ENCODE results near the gene HIKESHI. TPM values are rescaled to one million over a fixed set of nuclear protein-coding genes. Genes with fewer than 3 reads are reported as not detected.
"Not testable (repeated sequence)": the region's sequence is repeated elsewhere in the genome, so short reads cannot be mapped to it uniquely, and the experiment has no call there.

Gene HIKESHI
- total RNA-seq, 2 experiments from 2014 or later: 6.3 to 6.6 TPM

DNA sequence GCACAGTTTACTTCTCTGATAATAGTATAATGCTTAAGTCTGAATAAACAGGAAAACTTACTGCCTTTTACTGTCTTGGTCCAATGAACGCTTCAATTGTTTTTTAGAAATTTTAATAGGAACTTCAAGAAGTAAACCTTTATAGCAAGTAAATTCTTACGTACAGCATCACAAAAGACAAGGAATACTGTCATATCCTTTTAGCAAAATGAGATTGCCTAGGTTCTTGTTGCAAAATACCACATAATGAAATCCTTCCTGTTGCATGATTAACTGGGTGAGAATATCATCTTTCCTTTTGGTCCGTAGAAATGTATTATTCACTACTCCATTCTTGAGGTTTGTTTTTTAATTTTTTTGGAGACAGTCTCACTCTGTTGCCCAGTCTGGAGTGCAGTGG lies 22.3 kb upstream of the HIKESHI start:
- intact Hi-C loops (cut with DNase I, micrococcal nuclease): no loop called here
- ChIA-PET POLR2A (no interaction called here), CTCF (no interaction called here)
- Mint-ChIP-seq H3K4me3 (no peak overlapping the region), H3K4me1 (ENCODE audit: low read depth) (peaks cover 11% of the 10 kb centered on the region), H3K9me3 (peaks cover 3% of the 10 kb centered on the region), H3K27ac (no peak overlapping the region), H3K27me3 (no peaks in the 10 kb centered on the region), H3K36me3 (ENCODE audit: low read depth) (peaks cover 77% of the 10 kb centered on the region)
- DNase-seq (no peak), ATAC-seq (ENCODE audit: poor library complexity) (no peak)
- H3K4me3 ChIP-seq (ENCODE audit: low read length): no peak overlapping the region
- no peaks in the 10 kb centered on the region for H3K9me3 ChIP-seq (ENCODE audit: control insufficient read depth in 1 of 2, insufficient read depth in 1 of 2, low read length in 2 of 2)
- TF ChIP-seq CTCF (IDR thresholded peaks at IDR 0.05): no peak
- H3K36me3 ChIP-seq (ENCODE audit: insufficient read depth, low read length): peaks cover 62% of the 10 kb centered on the region
- H3K27me3 ChIP-seq (ENCODE audit: control insufficient read depth in 1 of 2, insufficient read depth in 2 of 2, low read length in 2 of 2): no peaks in the 10 kb centered on the region
- H3K4me1 ChIP-seq (ENCODE audit: insufficient read depth, low read length): no peaks in the 10 kb centered on the region
- no peak overlapping the region for H3K27ac ChIP-seq (ENCODE audit: low read depth in 1 of 2, low read length in 2 of 2)

DNA sequence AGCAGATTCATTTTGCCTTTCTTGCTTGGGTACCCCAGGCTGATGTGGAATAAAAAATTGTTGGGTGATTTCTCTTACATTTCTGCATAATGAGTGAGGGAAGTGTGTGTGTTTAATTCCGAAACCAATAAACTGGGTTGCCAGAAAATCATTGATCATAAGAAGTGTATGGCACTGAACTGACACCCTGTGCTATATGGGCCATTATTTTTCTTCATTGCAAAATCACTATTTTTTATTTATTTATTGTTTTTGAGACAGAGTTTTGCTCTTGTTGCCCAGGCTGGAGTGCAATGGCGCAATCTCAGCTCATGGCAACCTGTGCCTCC lies 14.6 kb upstream of the HIKESHI start:
- TF ChIP-seq CTCF (IDR thresholded peaks at IDR 0.05): no peak
- H3K4me3 ChIP-seq (ENCODE audit: low read length): no peak overlapping the region
- Mint-ChIP-seq H3K27ac (no peak overlapping the region), H3K27me3 (no peaks in the 10 kb centered on the region), H3K36me3 (ENCODE audit: low read depth) (peaks cover 8% of the 10 kb centered on the region), H3K4me1 (ENCODE audit: low read depth) (peaks cover 29% of the 10 kb centered on the region), H3K4me3 (no peak overlapping the region), H3K9me3 (no peaks in the 10 kb centered on the region)
- DNase-seq: no peak
- ChIA-PET CTCF (no interaction called here), POLR2A (no interaction called here)
- no peak overlapping the region for H3K27ac ChIP-seq (ENCODE audit: low read depth in 1 of 2, low read length in 2 of 2)
- H3K36me3 ChIP-seq (ENCODE audit: insufficient read depth, low read length): peaks cover 9% of the 10 kb centered on the region
- ATAC-seq (ENCODE audit: poor library complexity): no peak
- H3K27me3 ChIP-seq (ENCODE audit: control insufficient read depth in 1 of 2, insufficient read depth in 2 of 2, low read length in 2 of 2): no peaks in the 10 kb centered on the region
- H3K4me1 ChIP-seq (ENCODE audit: insufficient read depth, low read length): peaks cover 23% of the 10 kb centered on the region
- H3K9me3 ChIP-seq (ENCODE audit: control insufficient read depth in 1 of 2, insufficient read depth in 1 of 2, low read length in 2 of 2): no peaks in the 10 kb centered on the region
- intact Hi-C loops (cut with DNase I, micrococcal nuclease): no loop called here

DNA sequence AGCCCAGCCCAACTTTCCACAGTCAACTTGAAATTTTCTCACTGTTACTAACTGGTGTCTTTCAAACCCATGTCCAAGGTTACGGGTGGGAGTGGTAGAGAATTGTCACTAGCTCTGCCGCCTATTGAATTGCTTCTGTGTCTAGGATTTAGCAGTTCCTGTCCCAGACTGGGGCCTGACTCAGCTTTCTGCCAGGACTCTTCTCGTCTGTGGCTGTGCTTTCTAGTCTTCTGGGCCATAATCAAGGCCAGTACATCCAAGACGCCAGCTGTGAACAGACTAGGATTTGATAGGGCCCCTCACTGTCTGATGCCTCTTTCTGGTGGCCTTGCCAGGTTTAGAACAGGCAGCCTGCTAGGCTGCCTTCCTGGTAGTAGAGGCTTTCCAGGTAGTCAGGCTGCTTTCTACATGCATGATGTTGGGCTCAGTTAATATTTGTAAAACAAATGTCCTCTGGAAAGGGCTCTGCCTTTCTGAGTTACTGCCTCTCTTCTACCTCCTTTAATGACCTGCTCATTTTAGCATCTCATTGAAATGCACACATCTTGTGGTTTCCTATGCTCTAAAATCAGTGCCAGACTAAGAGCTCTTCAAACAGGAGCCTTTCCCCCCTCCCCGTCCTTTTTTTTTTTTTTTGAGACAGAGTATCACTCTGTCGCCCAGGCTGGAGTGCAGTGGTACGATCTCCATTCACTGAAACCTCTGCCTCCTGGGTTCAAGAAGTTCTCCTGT lies 13.1 kb upstream of the HIKESHI start:
- Histone ChIP-seq H3K4me1 (ENCODE audit: insufficient read depth, low read length) (peaks cover 32% of the 10 kb centered on the region), H3K27me3 (ENCODE audit: control insufficient read depth in 1 of 2, insufficient read depth in 2 of 2, low read length in 2 of 2) (no peaks in the 10 kb centered on the region), H3K36me3 (ENCODE audit: insufficient read depth, low read length) (peaks cover 6% of the 10 kb centered on the region), H3K9me3 (ENCODE audit: control insufficient read depth in 1 of 2, insufficient read depth in 1 of 2, low read length in 2 of 2) (no peaks in the 10 kb centered on the region), H3K4me3 (ENCODE audit: low read length) (no peak overlapping the region), H3K27ac (ENCODE audit: low read depth in 1 of 2, low read length in 2 of 2) (no peak overlapping the region)
- peaks cover 5% of the 10 kb centered on the region for H3K36me3 Mint-ChIP-seq (ENCODE audit: low read depth)
- no peak overlapping the region for H3K4me3 Mint-ChIP-seq
- ChIA-PET POLR2A (no interaction called here), CTCF (interaction anchor here (1.0 to 1.9 kb wide), 2 partner anchors 247 to 434 kb away, joined by 3 to 8 read pairs; partner anchors contain the start of gene CCDC83)
- no peaks in the 10 kb centered on the region for H3K9me3 Mint-ChIP-seq
- DNase-seq: peak in 3 of 14 experiments; percentile 13 to 26 (median 13)
- H3K27ac Mint-ChIP-seq: peak overlapping the region; percentile 56
- H3K4me1 Mint-ChIP-seq (ENCODE audit: low read depth): peaks cover 29% of the 10 kb centered on the region
- no peaks in the 10 kb centered on the region for H3K27me3 Mint-ChIP-seq
- intact Hi-C loops (cut with DNase I, micrococcal nuclease): no loop called here
- TF ChIP-seq CTCF (IDR thresholded peaks at IDR 0.05): no peak
- no peak for ATAC-seq (ENCODE audit: poor library complexity)

GRCh38 chr11:86289508-86290280 lies 12.3 kb upstream of the HIKESHI start:
- peaks cover 29% of the 10 kb centered on the region for H3K4me1 Mint-ChIP-seq (ENCODE audit: low read depth)

More at GRCh38 chr11:86289508-86290280, 12.3 kb upstream of the HIKESHI start:
- H3K4me3 ChIP-seq (ENCODE audit: low read length); H3K27me3 Mint-ChIP-seq; H3K9me3 Mint-ChIP-seq; H3K36me3 ChIP-seq (ENCODE audit: insufficient read depth, low read length); POLR2A ChIA-PET; H3K27me3 ChIP-seq (ENCODE audit: control insufficient read depth in 1 of 2, insufficient read depth in 2 of 2, low read length in 2 of 2); H3K4me3 Mint-ChIP-seq; ATAC-seq (ENCODE audit: poor library complexity); H3K27ac Mint-ChIP-seq; DNase-seq; H3K27ac ChIP-seq (ENCODE audit: low read depth in 1 of 2, low read length in 2 of 2); H3K36me3 Mint-ChIP-seq (ENCODE audit: low read depth); H3K9me3 ChIP-seq (ENCODE audit: control insufficient read depth in 1 of 2, insufficient read depth in 1 of 2, low read length in 2 of 2): not testable (repeated sequence)
- intact Hi-C loops (cut with DNase I, micrococcal nuclease): loop anchor here (2.0 to 5.0 kb wide), 3 partner anchors 247 to 695 kb away; no protein-coding TSS in a partner anchor
- CTCF ChIA-PET: interaction anchor here (1.0 to 1.9 kb wide), 2 partner anchors 248 to 435 kb away, joined by 3 to 8 read pairs; partner anchors contain the start of gene CCDC83
- peaks cover 32% of the 10 kb centered on the region for H3K4me1 ChIP-seq (ENCODE audit: insufficient read depth, low read length)

Measured in CD4-positive, alpha-beta T cell (primary cell).